GM13977 (cell line): Measurements from ENCODE around the gene RPS15A.

ENCODE experiments used
- DNase-seq: peaks from one replicate; pipeline ENCODE4 v3.0.0; 2012; ENCODE audit warnings: low spot score
- in situ Hi-C: fragments of 300-500 bp; cut with MboI; formaldehyde crosslinking; loops from one replicate; pipeline ENCODE4 v1.12.0; 2022; ENCODE audit warnings: low sequenced_read_pairs, low pct_unique_long_range_greater_than_20kb, mixed read lengths, inconsistent platforms; ENCODE audit not compliant: unreplicated experiment
- TF ChIP-seq, protein P1 (sequence below): IDR thresholded peaks from 2 replicates; pipeline ENCODE4 v1.5.1; 2012; ENCODE audit warnings: mild to moderate bottlenecking, control low read depth; ENCODE audit not compliant: insufficient read depth; ENCODE audit errors: extremely low read depth, missing control alignments

The RPS15A gene

DNA sequence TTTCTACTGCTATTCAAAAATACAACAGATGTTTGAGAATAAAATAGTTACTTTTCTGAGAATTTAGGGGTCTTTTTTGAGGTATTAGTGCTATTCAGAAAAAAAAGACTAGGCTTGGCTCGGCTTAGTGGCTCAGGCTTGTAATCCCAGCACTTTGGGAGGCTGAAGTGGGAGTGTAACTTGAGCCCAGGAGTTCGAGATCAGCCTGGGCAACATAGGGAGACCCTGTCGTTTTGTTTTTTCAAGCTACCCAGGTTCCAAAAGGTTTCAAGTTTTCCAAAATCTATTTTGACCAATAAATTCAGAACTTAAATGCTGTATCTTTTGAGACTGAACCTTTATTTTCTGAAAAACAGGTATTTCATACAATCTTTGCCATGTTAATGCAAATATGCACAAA is 14.4 kb upstream of the RPS15A start:
- TF ChIP-seq, protein P1, sequence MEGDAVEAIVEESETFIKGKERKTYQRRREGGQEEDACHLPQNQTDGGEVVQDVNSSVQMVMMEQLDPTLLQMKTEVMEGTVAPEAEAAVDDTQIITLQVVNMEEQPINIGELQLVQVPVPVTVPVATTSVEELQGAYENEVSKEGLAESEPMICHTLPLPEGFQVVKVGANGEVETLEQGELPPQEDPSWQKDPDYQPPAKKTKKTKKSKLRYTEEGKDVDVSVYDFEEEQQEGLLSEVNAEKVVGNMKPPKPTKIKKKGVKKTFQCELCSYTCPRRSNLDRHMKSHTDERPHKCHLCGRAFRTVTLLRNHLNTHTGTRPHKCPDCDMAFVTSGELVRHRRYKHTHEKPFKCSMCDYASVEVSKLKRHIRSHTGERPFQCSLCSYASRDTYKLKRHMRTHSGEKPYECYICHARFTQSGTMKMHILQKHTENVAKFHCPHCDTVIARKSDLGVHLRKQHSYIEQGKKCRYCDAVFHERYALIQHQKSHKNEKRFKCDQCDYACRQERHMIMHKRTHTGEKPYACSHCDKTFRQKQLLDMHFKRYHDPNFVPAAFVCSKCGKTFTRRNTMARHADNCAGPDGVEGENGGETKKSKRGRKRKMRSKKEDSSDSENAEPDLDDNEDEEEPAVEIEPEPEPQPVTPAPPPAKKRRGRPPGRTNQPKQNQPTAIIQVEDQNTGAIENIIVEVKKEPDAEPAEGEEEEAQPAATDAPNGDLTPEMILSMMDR, result no peak
- in situ Hi-C loops, result no loop called here
- DNase-seq, result no peak

DNA sequence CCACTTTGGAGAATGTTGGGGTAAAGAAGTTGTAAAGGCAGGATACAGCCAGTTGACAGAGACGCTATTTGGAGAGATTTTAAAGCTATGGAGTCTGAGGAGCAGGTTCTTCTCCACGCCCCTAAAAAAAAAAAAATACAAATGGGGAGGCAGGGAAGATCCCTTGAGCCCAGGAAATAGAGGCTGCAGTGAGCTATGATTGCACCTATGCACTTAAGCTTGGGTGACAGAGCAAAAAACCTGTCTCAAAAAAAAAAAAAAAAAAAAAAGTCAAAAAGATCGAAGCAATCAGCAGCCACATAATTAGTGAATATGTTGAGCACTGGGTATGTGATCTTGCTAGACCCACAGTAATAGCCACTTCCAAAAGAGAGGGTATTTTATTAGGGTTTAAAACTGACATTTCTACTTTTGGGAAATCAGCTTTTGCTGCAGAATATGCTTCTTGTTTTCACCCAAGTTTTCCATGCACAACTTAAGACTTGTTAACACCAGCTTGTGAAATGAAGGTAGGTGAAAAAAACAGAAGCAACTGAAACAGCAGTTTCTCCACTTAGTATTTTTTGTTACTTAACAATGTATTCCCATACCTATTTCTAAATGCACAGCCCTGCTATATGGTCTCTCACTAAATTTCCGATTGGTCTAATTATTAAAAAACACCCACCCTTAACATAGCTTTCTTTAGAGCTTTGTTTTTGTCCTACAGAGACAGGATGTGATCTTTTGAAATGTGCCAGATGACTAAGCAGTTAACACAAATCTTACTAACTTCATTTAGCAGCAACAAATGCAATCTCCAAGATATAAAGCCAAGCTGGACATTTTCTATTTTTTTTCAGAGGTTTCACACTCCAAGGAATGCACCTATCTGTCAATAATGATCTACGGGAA is 13.7 kb upstream of the RPS15A start:
- DNase-seq, result no peak
- TF ChIP-seq, protein P1, result no peak
- in situ Hi-C loops, result no loop called here

DNA sequence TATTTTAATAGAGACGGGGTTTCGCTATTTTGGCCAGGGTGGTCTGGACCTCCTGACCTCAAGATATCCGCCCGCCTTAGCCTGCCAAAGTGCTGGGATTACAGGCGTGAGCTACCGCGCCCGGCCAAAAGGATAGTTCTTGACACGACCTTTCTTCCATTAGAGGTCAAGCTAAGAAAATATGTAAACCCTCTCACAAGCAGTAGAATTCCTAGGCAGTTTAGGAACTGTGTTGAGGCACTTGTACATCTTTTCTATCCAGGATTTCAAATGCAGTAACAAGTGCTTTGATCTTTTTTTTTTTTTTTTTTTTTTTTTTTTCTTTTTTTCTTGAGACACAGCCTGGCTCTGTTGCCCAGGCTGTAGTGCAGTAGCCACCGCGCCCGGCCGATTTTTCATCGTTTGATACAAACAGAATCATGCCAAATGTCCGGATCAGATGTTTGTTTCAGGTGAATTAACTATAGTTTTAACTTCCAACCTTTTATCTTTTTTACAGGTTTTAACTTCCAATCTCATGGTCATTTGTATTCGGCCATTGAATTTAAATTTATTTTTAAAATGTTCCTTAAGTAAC is 12.7 kb upstream of the RPS15A start:
- DNase-seq, result no peak
- in situ Hi-C loops, result no loop called here
- TF ChIP-seq, protein P1, result no peak

DNA sequence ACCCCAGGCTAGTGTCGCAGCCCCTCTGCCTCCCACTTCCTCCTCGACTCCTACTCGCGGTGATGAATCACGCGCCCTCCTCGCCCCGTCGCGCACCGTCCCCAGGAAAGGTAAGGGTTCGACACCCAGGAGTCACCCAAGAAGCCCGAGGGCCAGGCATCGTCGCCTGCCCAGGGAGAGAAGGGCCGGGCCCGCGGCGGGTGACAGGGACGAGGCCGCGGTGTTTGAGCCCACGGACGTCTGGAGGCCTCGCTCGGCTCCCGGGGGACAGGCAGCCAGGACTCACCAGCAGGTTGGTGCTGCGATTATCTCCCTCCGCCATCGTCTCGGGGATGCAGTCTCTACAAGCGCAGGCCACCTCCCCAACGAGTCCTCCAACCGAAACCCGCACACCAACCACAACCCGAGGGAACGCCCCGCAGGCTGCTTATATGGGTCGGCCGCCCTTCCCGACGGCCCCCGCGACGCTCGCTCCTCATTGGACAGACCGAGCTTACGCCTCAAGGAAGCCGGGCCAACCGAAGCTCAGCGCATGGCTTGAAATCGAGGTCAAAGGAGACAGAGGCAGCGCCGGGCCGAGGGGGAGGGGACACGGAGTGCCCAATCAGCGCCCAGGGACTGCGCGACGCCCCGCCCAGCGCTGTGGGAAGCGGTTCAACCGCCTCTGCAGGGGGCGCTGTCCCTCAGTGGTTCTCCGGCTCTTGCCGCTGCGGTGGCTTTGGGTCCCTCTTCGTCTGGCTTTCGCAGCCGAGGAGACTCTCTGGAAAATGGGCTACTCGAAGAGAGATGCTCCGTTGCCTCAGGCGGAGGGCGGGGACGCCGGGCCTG is 11.2 kb upstream of the RPS15A start, which contains the start of gene ARL6IP1:
TSS of gene ARL6IP1 (minus strand) at position 405 of the 828 bp plus-strand sequence. CDS start at position 322, 83 bp downstream.
- peak; percentile 95 for DNase-seq
- TF ChIP-seq, protein P1, result peak; percentile 90
- in situ Hi-C loops, result no loop called here

DNA sequence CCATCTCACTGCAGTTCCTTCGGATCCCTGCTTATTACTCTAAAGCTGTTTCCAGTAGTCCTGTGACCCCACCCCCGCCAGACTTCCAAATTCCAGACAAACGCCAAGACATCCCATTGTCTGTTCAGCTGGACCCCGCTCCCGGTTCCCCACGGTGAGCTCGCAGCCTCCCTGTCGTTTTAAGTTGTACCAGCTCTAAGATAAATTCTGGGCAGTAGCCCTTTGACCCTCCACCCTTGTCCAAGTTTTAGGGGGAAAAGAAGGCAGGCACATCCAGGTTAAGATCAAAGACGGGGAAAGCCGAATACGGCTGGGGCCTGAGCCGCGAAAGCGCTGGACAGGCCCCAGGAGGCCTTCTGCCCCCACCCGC is 10.6 kb upstream of the RPS15A start:
- no peak for DNase-seq
- in situ Hi-C loops, result no loop called here
- TF ChIP-seq, protein P1, result no peak

DNA sequence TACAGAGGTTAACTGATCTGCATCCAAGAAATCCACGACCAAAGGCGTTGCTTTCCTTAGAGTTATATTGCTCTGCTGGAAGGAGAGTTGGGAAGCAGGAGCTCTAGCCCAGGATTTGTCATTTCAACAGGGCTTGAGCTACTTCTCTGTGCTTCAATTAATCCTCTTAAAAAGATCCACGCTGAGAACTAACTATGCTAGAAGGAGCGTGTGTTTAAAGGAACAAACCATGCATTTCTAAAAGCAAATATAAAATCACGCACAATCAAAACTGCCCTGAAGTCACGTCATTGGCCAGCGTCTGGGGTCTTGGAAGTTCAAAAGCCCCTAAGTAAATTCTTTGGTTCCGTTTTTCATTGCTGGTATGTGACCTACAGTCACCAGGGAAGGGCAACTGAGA is 10.2 kb upstream of the RPS15A start:
- in situ Hi-C loops, result no loop called here
- TF ChIP-seq, protein P1, result no peak
- no peak for DNase-seq
